ENCODE results near the gene PSPH. TPM values are rescaled to one million over a fixed set of nuclear protein-coding genes. Genes with fewer than 3 reads are reported as not detected.

Gene PSPH
- total and polyA plus RNA-seq, 4 donors = 5.5 to 35.9 (median 9.0) TPM

GRCh38 chr7:55973747-55974250 is 77.4 kb downstream of the PSPH start:
- no peak for DNase-seq (ENCODE audit: low spot score)
- no peak overlapping the region for H3K27ac ChIP-seq (ENCODE audit: low read depth in 1 of 2, low read length in 2 of 2)
- no peak overlapping the region for H3K9ac ChIP-seq (ENCODE audit: low read depth in 1 of 2, low read length in 2 of 2)
- WGBS = 95% methylated on average over 7 of the region's 7 CpGs
- H3K4me3 ChIP-seq (ENCODE audit: low read depth in 1 of 3, low read length in 3 of 3) = no peak overlapping the region
- peaks cover 3 to 12% (median 5%) of the 10 kb centered on the region in 4 donors for H3K36me3 ChIP-seq (ENCODE audit: control insufficient read depth in 4 of 4, insufficient read depth in 3 of 4, low read depth in 1 of 4, low read length in 3 of 4)
- H3K9me3 ChIP-seq (ENCODE audit: control insufficient read depth in 4 of 4, low read length in 3 of 4) = no peaks in the 10 kb centered on the region
- no peaks in the 10 kb centered on the region for H3K27me3 ChIP-seq (ENCODE audit: control insufficient read depth in 4 of 4, insufficient read depth in 4 of 4, low read length in 3 of 4)
- H3K4me1 ChIP-seq (ENCODE audit: control insufficient read depth in 4 of 4, insufficient read depth in 4 of 4, low read length in 3 of 4) = peaks cover 0 to 1% (median 0%) of the 10 kb centered on the region in 4 donors
- TF ChIP-seq RXRA (IDR thresholded peaks at IDR 0.05) (no peak), SP1 (IDR thresholded peaks at IDR 0.05) (no peak), FOXA1 (IDR thresholded peaks at IDR 0.05) (no peak), HNF4A (conservative IDR thresholded peaks at IDR 0.05) (no peak), NR2F2 (IDR thresholded peaks at IDR 0.05) (no peak), CTCF (IDR thresholded peaks at IDR 0.05; ENCODE audit: low read depth, low read length, missing input control) (no peak), ZBTB33 (IDR thresholded peaks at IDR 0.05) (no peak)

- TF ChIP-seq ATF3 (IDR thresholded peaks at IDR 0.05) = no peak
- TF ChIP-seq SP1 (IDR thresholded peaks at IDR 0.05) = no peak
- no peak for TF ChIP-seq RXRA (IDR thresholded peaks at IDR 0.05)
- no peak for TF ChIP-seq HNF4G (IDR thresholded peaks at IDR 0.05)
- TF ChIP-seq FOXA1 (IDR thresholded peaks at IDR 0.05) = no peak
These were observed 80.3 kb downstream of the PSPH start for GRCh38 chr7:55970978-55971377.

GRCh38 chr7:55970561-55970960 is 80.7 kb downstream of the PSPH start:
- no peak overlapping the region for H3K9ac ChIP-seq (ENCODE audit: low read depth in 1 of 2, low read length in 2 of 2)
- H3K27me3 ChIP-seq (ENCODE audit: control insufficient read depth in 4 of 4, insufficient read depth in 4 of 4, low read length in 3 of 4) = no peaks in the 10 kb centered on the region
- H3K27ac ChIP-seq (ENCODE audit: low read depth in 1 of 2, low read length in 2 of 2) = no peak overlapping the region
- H3K4me1 ChIP-seq (ENCODE audit: control insufficient read depth in 4 of 4, insufficient read depth in 4 of 4, low read length in 3 of 4) = peaks cover 1 to 7% (median 6%) of the 10 kb centered on the region in 4 donors
- H3K9me3 ChIP-seq (ENCODE audit: control insufficient read depth in 4 of 4, low read length in 3 of 4) = no peaks in the 10 kb centered on the region
- WGBS = 90% methylated on average over 7 of the region's 7 CpGs
- DNase-seq (ENCODE audit: low spot score) = no peak
- H3K4me3 ChIP-seq (ENCODE audit: low read depth in 1 of 3, low read length in 3 of 3) = no peak overlapping the region
- H3K36me3 ChIP-seq (ENCODE audit: control insufficient read depth in 4 of 4, insufficient read depth in 3 of 4, low read depth in 1 of 4, low read length in 3 of 4) = peaks cover 0 to 3% (median 0%) of the 10 kb centered on the region in 4 donors
- TF ChIP-seq ATF3 (IDR thresholded peaks at IDR 0.05) (no peak), RAD21 (IDR thresholded peaks at IDR 0.05) (no peak), FOXA1 (IDR thresholded peaks at IDR 0.05) (no peak), TAF1 (conservative IDR thresholded peaks at IDR 0.05) (no peak), EGR1 (IDR thresholded peaks at IDR 0.05; ENCODE audit: low read depth in 2 of 2) (no peak), SP1 (IDR thresholded peaks at IDR 0.05) (no peak), FOXA2 (IDR thresholded peaks at IDR 0.05) (no peak), HNF4A (conservative IDR thresholded peaks at IDR 0.05) (no peak), RXRA (IDR thresholded peaks at IDR 0.05) (no peak), JUND (IDR thresholded peaks at IDR 0.05) (no peak), NR2F2 (IDR thresholded peaks at IDR 0.05) (no peak), CTCF (IDR thresholded peaks at IDR 0.05; ENCODE audit: low read depth, low read length, missing input control) (no peak), GABPA (IDR thresholded peaks at IDR 0.05 in 1 of 2, conservative IDR thresholded peaks at IDR 0.05 in 1 of 2) (no peak), REST (IDR thresholded peaks at IDR 0.05) (no peak)

More at GRCh38 chr7:55970978-55971377, 80.3 kb downstream of the PSPH start:
- 88% methylated on average over 8 of the region's 8 CpGs for WGBS
- Histone ChIP-seq H3K4me3 (ENCODE audit: low read depth in 1 of 3, low read length in 3 of 3) (no peak overlapping the region), H3K9ac (ENCODE audit: low read depth in 1 of 2, low read length in 2 of 2) (no peak overlapping the region), H3K4me1 (ENCODE audit: control insufficient read depth in 4 of 4, insufficient read depth in 4 of 4, low read length in 3 of 4) (peaks cover 1 to 5% (median 2%) of the 10 kb centered on the region in 4 donors), H3K27ac (ENCODE audit: low read depth in 1 of 2, low read length in 2 of 2) (no peak overlapping the region), H3K9me3 (ENCODE audit: control insufficient read depth in 4 of 4, low read length in 3 of 4) (no peaks in the 10 kb centered on the region), H3K27me3 (ENCODE audit: control insufficient read depth in 4 of 4, insufficient read depth in 4 of 4, low read length in 3 of 4) (no peaks in the 10 kb centered on the region), H3K36me3 (ENCODE audit: control insufficient read depth in 4 of 4, insufficient read depth in 3 of 4, low read depth in 1 of 4, low read length in 3 of 4) (peaks cover 0 to 3% (median 0%) of the 10 kb centered on the region in 4 donors)
- no peak for DNase-seq (ENCODE audit: low spot score)

All from liver (tissue), 9 donors.